Activated CD8-positive, alpha-beta memory T cell treated with anti-CD3 and anti-CD28 coated beads, Interleukin-2, amount 50 U/mL, for 1 hour (primary cell): ENCODE results near the gene C14orf119.

Experiments
- DNase-seq: peaks from one replicate; pipeline ENCODE4 v3.0.0-alpha.2; 2020; ENCODE audit errors: extremely low read depth

C14orf119 gene

GRCh38 chr14:23109769-23110168, 14.5 kb downstream of the C14orf119 start:
- no peak for DNase-seq

- no peak for DNase-seq
Observed at GRCh38 chr14:23110579-23111365, 15.5 kb downstream of the C14orf119 start.

GRCh38 chr14:23112359-23113178, 17.3 kb downstream of the C14orf119 start:
- DNase-seq: no peak

GRCh38 chr14:23113431-23114119, 18.3 kb downstream of the C14orf119 start:
- no peak for DNase-seq

GRCh38 chr14:23114120-23114458, 18.8 kb downstream of the C14orf119 start:
- DNase-seq: no peak

GRCh38 chr14:23114669-23115038, 19.3 kb downstream of the C14orf119 start:
- DNase-seq: no peak

GRCh38 chr14:23115039-23115731, 19.9 kb downstream of the C14orf119 start:
- DNase-seq: no peak

GRCh38 chr14:23115918-23116317, 20.6 kb downstream of the C14orf119 start:
- no peak for DNase-seq

GRCh38 chr14:23117371-23118020, 22.2 kb downstream of the C14orf119 start:
- DNase-seq: no peak

GRCh38 chr14:23118506-23119362, 23.4 kb downstream of the C14orf119 start, which contains the start of gene CEBPE:
Gene CEBPE, minus strand, starts transcription at chr14:23119255. Its CDS starts 164 bp downstream, at chr14:23119091.
- DNase-seq: no peak

- DNase-seq: no peak
Observed at GRCh38 chr14:23119363-23120327, 24.3 kb downstream of the C14orf119 start.

- DNase-seq: peak; percentile 54
Observed at GRCh38 chr14:23120541-23121251, 25.4 kb downstream of the C14orf119 start.

GRCh38 chr14:23121361-23121771, 26.1 kb downstream of the C14orf119 start:
- no peak for DNase-seq

GRCh38 chr14:23122086-23122485, 26.8 kb downstream of the C14orf119 start:
- no peak for DNase-seq

GRCh38 chr14:23123419-23123818, 28.1 kb downstream of the C14orf119 start:
- DNase-seq: no peak

GRCh38 chr14:23124337-23124954, 29.1 kb downstream of the C14orf119 start:
- DNase-seq: no peak

- no peak for DNase-seq
Observed at GRCh38 chr14:23125011-23125410, 29.7 kb downstream of the C14orf119 start.

GRCh38 chr14:23125933-23126524, 30.7 kb downstream of the C14orf119 start:
- DNase-seq: no peak
